Thyroid gland (tissue), 4 donors: ENCODE data around the gene DZIP1.

ENCODE experiments used
- CTCF ChIP-seq, 6 experiments: fragments of 200-600 bp in 3 of 6; fragments of 450-650 bp in 3 of 6; sonication (generic) in 3 of 6; IDR thresholded peaks; one replicate each; pipeline ENCODE4 v1.5.1; 2016 to 2019; ENCODE audit warnings: antibody characterized with exemption in 6 of 6, mild to moderate bottlenecking in 2 of 6, inconsistent platforms in 1 of 6, moderate library complexity in 1 of 6
- POLR2A ChIP-seq, 2 donors: fragments of 450-650 bp; IDR thresholded peaks; one replicate each; pipeline ENCODE4 v1.6.1; 2017; ENCODE audit warnings: antibody characterized with exemption in 2 of 2, mild to moderate bottlenecking in 2 of 2, moderate library complexity in 1 of 2

GRCh38 chr13:95652821-95653220 is 8.3 kb upstream of the DZIP1 start:
- no peak for TF ChIP-seq CTCF (IDR thresholded peaks at IDR 0.05)
- TF ChIP-seq POLR2A (IDR thresholded peaks at IDR 0.05): no peak
